Small intestine (tissue), 7 donors: ENCODE results near the gene GTPBP2. TPM values are rescaled to one million over a fixed set of nuclear protein-coding genes. Genes with fewer than 3 reads are reported as not detected.

ENCODE experiments used
- DNase-seq, 2 donors: peaks; one replicate each; pipeline versions ENCODE4 v3.0.0 to v3.0.0-alpha.2; 2013
- FAIRE-seq: peaks from 2 replicates; lab custom pipeline; 2012; peaks lifted over from hg19 to GRCh38; lab: Jason Lieb, UNC
- H3K27ac ChIP-seq, 3 donors: one replicate each; pipeline ENCODE4 v1.5.1; 2013; ENCODE audit warnings: low read length in 2 of 3, mild to moderate bottlenecking in 2 of 3, control low read depth in 1 of 3, inconsistent platforms in 1 of 3, low read depth in 1 of 3, moderate library complexity in 1 of 3
- H3K27me3 ChIP-seq, 3 donors: one replicate each; pipeline ENCODE4 v1.6.1; 2013; ENCODE audit warnings: low read length in 3 of 3, inconsistent platforms in 1 of 3; ENCODE audit not compliant: control insufficient read depth in 3 of 3, insufficient read depth in 3 of 3
- H3K36me3 ChIP-seq, 3 donors: one replicate each; pipeline ENCODE4 v1.6.1; 2013; ENCODE audit warnings: low read length in 3 of 3, inconsistent platforms in 1 of 3, low read depth in 1 of 3, mild to moderate bottlenecking in 1 of 3, moderate library complexity in 1 of 3; ENCODE audit not compliant: control insufficient read depth in 3 of 3, insufficient read depth in 2 of 3
- H3K4me1 ChIP-seq, 3 donors: one replicate each; pipeline ENCODE4 v1.6.1; 2013; ENCODE audit warnings: low read length in 2 of 3, inconsistent platforms in 1 of 3, low read depth in 1 of 3, mild to moderate bottlenecking in 1 of 3, moderate library complexity in 1 of 3; ENCODE audit not compliant: control insufficient read depth in 3 of 3, insufficient read depth in 2 of 3
- H3K4me3 ChIP-seq, 3 donors: one replicate each; pipeline ENCODE4 v1.5.1; 2013; ENCODE audit warnings: low read length in 3 of 3, control low read depth in 1 of 3, inconsistent platforms in 1 of 3, low read depth in 1 of 3, mild to moderate bottlenecking in 1 of 3, moderate library complexity in 1 of 3
- H3K9me3 ChIP-seq, 2 donors: one replicate each; pipeline ENCODE4 v1.6.1; 2013; ENCODE audit warnings: low read depth in 1 of 2, low read length in 1 of 2; ENCODE audit not compliant: control insufficient read depth in 2 of 2, insufficient read depth in 1 of 2
- WGBS, 3 donors: extraction: QIAGEN DNeasy Blood & Tissue Kit; methylation state at CpG; one replicate each; pipeline ENCODE4 v1.1.7; 2013; 5-methylcytosine and 5-hydroxymethylcytosine counted together
- polyA plus RNA-seq, 4 donors: library from polyadenylated mRNA; stranded (reverse) in 3 of 4; unstranded in 1 of 4; fragments of 200-250 nt in 3 of 4; fragments of 120-200 nt in 1 of 4; gene quantifications; one replicate each; pipeline versions ENCODE4 v1.2.1 to v1.2.3, GENCODE V29; 2013
- donor health status: healthy with polysubstance abuse.
- donor health status: control.
- donor health status: control.
- donor health status: Bipolar disorder and iron deficiency.
- donor health status: healthy.

GTPBP2 gene
- polyA plus RNA-seq, 4 donors, result 33.7 to 81.6 (median 45.7) TPM

DNA sequence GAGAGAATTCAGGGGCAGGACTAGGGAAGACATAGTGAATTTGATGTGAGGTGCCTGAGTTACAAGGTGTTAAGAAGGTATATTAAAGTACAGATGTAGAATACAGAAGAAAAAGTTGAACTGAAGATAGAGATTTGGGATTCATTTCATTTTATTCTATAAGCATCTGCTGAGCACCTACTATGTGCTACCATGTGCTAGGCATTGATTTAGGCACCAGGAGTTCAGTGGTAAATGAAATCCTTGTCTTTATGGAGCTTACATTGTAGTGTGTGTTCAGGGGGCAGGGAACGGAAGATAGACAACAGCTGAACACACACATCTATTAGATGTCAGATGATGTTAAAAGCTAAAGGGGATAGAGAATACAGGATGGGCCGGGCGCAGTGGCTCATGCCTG, 18.5 kb upstream of the GTPBP2 start:
- Histone ChIP-seq H3K36me3 (peaks cover 0 to 4% (median 0%) of the 10 kb centered on the region in 3 donors), H3K4me3 (no peak overlapping the region), H3K4me1 (peaks cover 0 to 8% (median 0%) of the 10 kb centered on the region in 3 donors), H3K27ac (no peak overlapping the region), H3K27me3 (no peaks in the 10 kb centered on the region), H3K9me3 (no peaks in the 10 kb centered on the region)
- WGBS, 3 donors, result 96% methylated on average over 3 of the region's 3 CpGs
- FAIRE-seq (no peak), DNase-seq (no peak)

DNA sequence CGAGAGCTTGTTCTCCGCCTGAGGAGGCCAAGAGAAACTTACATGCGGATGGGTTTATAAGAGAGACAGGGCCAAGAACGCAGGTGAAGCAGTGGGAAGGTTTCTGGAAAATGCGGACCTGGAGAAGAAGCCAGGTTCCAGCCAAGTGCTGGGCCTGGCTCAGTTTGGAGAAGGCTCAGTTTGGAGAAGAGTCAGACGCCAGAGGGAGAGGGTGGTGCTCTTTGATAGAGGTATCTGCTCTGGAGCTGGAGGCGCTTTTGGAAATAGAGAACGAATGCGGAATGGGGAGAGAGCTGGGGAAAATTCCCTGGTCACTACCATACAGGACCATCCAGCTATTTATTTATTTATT, 16.5 kb upstream of the GTPBP2 start:
- Histone ChIP-seq H3K27ac (no peak overlapping the region), H3K4me1 (peaks cover 0 to 10% (median 0%) of the 10 kb centered on the region in 3 donors), H3K27me3 (no peaks in the 10 kb centered on the region), H3K4me3 (peak overlapping the region in 1 of 3 donors; percentile 47), H3K36me3 (peaks cover 0 to 17% (median 2%) of the 10 kb centered on the region in 3 donors), H3K9me3 (no peaks in the 10 kb centered on the region)
- DNase-seq (no peak), FAIRE-seq (no peak)
- WGBS, 3 donors, result 16 to 54% (median 37%) methylated on average over 9 of the region's 9 CpGs

DNA sequence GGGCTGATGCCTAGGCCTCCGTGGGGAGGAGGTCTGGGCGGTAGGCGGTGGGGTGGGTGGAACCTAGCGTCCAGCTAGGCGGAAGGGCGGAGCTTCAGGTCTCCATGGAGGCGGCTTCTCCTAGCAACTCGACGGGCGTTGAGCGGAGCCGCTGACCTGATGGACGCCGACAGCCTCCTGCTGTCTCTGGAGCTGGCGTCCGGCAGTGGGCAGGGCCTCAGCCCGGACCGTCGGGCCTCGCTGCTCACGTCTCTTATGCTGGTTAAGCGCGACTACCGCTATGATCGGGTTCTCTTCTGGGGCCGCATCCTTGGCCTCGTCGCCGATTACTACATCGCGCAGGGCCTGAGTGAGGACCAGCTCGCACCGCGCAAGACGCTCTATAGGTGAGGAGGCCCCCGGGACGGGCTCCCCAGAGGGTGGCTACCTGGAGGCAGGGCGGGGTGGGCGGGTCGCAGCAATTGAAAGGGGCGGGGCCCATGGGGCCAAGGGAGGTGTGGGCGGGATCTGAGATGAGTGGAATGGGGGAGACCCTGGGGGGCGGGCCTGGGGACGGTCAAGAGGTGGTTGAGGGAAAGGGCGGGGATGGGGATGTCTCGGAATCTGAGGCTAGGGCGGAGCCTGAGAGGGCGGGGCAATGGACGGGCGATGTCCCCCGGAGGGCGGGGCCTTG, 16.0 kb upstream of the GTPBP2 start, which contains the start of gene RSPH9:
TSS of gene RSPH9 (plus strand) at position 97 of the 673 bp plus-strand sequence. CDS start at position 160, 63 bp downstream.
- peak in 1 of 2 donors; percentile 77 for DNase-seq
- H3K27ac ChIP-seq, result peak within 1 kb of the TSS in 2 of 3 donors; percentile 9 to 47
- H3K4me1 ChIP-seq, result peaks cover 0 to 10% (median 0%) of the 10 kb centered on the region in 3 donors
- 14 to 50% (median 36%) methylated on average over 48 to 52 of the region's 52 CpGs for WGBS, 3 donors
- H3K27me3 ChIP-seq, result no peaks in the 10 kb centered on the region
- H3K4me3 ChIP-seq, result peak within 1 kb of the TSS in 2 of 3 donors; percentile 9 to 47
- H3K9me3 ChIP-seq, result no peaks in the 10 kb centered on the region
- no peak for FAIRE-seq
- H3K36me3 ChIP-seq, result peaks cover 0 to 22% (median 7%) of the 10 kb centered on the region in 3 donors

DNA sequence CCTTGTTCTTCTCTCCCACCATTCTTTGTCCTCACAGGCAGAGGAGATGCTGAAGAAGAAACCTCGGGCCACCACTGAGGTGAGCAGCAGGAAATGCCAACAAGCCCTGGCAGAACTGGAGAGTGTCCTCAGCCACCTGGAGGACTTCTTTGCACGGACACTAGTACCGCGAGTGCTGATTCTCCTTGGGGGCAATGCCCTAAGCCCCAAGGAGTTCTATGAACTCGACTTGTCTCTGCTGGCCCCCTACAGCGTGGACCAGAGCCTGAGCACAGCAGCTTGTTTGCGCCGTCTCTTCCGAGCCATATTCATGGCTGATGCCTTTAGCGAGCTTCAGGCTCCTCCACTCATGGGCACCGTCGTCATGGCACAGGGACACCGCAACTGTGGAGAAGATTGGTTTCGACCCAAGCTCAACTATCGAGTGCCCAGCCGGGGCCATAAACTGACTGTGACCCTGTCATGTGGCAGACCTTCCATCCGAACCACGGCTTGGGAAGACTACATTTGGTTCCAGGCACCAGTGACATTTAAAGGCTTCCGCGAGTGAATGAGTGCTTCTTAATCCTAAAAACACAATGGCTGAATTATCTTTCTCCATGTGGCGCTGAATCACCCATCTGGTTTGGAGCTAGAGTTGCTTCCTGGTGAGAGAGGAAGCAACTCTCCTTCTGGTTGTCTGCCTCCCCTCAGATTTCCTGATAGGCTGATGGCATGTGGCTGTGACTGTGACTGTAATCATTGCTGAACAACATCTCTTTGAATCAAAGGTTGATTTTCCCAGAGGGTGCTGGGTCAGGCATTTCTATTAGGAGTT, 11.1 kb upstream of the GTPBP2 start:
- no peak for FAIRE-seq
- WGBS, 3 donors, result 92 to 94% (median 93%) methylated on average over 21 of the region's 21 CpGs
- peaks cover 0 to 41% (median 7%) of the 10 kb centered on the region in 3 donors for H3K36me3 ChIP-seq
- H3K4me3 ChIP-seq, result no peak overlapping the region
- peak overlapping the region in 1 of 3 donors; percentile 14 for H3K27ac ChIP-seq
- peaks cover 0 to 17% (median 3%) of the 10 kb centered on the region in 3 donors for H3K4me1 ChIP-seq
- DNase-seq, result no peak
- no peaks in the 10 kb centered on the region for H3K9me3 ChIP-seq
- H3K27me3 ChIP-seq, result no peaks in the 10 kb centered on the region

DNA sequence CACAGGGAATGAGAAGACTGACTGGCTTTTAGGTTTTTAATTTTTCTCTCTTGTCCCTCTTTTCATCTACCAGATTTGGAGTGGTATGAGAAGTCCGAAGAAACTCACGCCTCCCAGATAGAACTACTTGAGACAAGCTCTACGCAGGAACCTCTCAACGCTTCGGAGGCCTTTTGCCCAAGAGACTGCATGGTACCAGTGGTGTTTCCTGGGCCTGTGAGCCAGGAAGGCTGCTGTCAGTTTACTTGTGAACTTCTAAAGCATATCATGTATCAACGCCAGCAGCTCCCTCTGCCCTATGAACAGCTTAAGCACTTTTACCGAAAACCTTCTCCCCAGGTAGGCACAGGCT, 7.2 kb upstream of the GTPBP2 start:
- Histone ChIP-seq H3K27ac (peak overlapping the region; percentile 77 to 93 (median 78)), H3K4me3 (peak overlapping the region; percentile 76 to 87 (median 82)), H3K27me3 (no peaks in the 10 kb centered on the region), H3K9me3 (no peaks in the 10 kb centered on the region), H3K36me3 (peaks cover 0 to 27% (median 6%) of the 10 kb centered on the region in 3 donors), H3K4me1 (peaks cover 0 to 13% (median 4%) of the 10 kb centered on the region in 3 donors)
- DNase-seq, result no peak
- no peak for FAIRE-seq
- 1 to 12% (median 2%) methylated on average over 7 of the region's 7 CpGs for WGBS, 3 donors

DNA sequence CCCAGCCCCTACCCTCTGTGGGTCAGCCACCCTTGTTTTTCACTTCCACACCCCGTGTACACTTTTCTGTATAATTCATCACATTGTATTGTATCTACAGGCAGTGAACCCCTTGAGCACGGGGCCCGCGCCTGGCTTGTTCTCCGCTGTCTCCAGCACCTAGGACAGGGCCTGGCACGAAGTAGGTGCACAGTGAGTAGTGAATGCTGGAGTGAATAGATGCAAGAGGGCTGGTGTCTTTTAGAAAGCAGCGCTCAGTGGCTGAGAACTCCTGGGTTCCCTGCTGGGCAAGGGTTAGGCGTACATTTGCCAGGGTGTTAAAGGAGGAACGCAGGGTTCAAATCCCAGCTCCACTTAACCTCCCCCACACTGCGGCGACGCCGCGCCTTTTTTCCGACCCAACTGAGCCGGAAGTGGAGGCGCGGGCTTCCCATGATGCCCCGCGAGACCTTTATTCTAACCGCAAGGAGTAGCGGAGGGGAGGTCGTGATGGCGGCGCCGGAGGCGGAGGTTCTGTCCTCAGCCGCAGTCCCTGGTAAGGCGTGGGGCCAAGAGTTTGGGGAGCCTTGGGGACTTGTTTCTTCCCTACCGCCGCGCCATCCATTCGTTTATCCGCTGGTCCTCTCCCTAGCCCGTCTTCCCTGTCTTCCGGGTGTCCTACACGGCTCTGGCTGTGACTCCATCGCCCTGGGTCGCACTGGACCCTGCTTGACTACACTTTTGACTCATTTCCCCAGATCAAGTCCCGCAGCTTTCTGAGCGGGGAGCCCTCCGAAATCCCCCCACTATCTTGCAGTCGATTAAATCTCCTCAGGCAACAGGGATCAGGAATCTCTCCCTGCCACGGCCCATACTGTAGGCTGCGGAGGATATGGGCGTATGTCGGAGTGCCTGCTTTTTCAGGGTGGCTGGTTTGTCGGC, 6.6 kb upstream of the GTPBP2 start, which contains the start of gene MAD2L1BP:
TSS of gene MAD2L1BP (plus strand) at position 454 of the 921 bp plus-strand sequence. CDS start at position 490, 36 bp downstream.
- 4% methylated on average over 48 of the region's 48 CpGs for WGBS, 3 donors
- FAIRE-seq, result no peak
- H3K27ac ChIP-seq, result peak within 1 kb of the TSS; percentile 77 to 93 (median 78)
- H3K36me3 ChIP-seq, result peaks cover 0 to 23% (median 6%) of the 10 kb centered on the region in 3 donors
- peak; percentile 87 to 94 for DNase-seq
- H3K9me3 ChIP-seq, result no peaks in the 10 kb centered on the region
- no peaks in the 10 kb centered on the region for H3K27me3 ChIP-seq
- H3K4me3 ChIP-seq, result peak within 1 kb of the TSS; percentile 76 to 87 (median 82)
- H3K4me1 ChIP-seq, result peaks cover 0 to 13% (median 4%) of the 10 kb centered on the region in 3 donors

DNA sequence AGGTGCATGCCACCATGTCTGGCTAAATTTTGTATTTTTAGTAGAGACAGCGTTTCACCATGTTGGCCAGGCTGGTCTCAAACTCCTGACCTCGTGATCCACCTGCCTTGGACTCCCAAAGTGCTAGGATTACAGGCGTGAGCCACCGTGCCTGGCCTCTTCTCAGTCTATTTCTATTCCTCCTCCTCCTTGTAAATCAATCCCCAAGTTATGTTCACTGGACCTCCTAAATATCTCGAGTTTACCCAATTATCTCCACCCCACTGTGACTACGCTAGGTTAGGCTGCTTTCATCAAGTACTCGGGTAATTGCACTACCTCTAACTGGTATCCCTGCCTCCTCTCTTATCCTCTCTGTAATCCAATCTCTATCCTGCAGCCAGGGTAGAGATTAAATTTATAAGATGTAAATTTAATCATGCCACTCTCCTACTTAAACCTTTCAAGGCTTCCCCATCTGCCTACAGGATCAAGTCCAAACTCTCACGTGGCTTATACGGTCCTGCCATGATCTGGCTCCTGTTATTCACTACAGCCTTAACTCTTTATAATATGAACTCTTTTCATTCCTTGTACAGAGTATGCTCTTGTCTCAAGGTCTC, 5.7 kb upstream of the GTPBP2 start:
- Histone ChIP-seq H3K27me3 (no peaks in the 10 kb centered on the region), H3K36me3 (peaks cover 0 to 16% (median 0%) of the 10 kb centered on the region in 3 donors), H3K4me1 (peaks cover 0 to 19% (median 4%) of the 10 kb centered on the region in 3 donors), H3K27ac (peak overlapping the region in 1 of 3 donors; percentile 93), H3K4me3 (no peak overlapping the region), H3K9me3 (no peaks in the 10 kb centered on the region)
- no peak for FAIRE-seq
- DNase-seq, result peak; percentile 8 to 29
- 63 to 71% (median 70%) methylated on average over 9 of the region's 9 CpGs for WGBS, 3 donors
